SK-N-MC (cell line): ENCODE results near the gene ZBTB7A.

Experiments
- DNase-seq: peaks from one replicate; pipeline ENCODE4 v3.0.0-alpha.2; 2011; ENCODE audit warnings: low read depth, low spot score
- H3K27ac ChIP-seq: fragments of 200-600 bp; sonication (generic); 2 replicates; pipeline ENCODE4 v1.5.1; 2016; ENCODE audit warnings: mixed run types
- H3K36me3 ChIP-seq: fragments of 200-600 bp; sonication (generic); 2 replicates; pipeline ENCODE4 v1.6.1; 2017; ENCODE audit warnings: antibody characterized with exemption, low read length, mixed read lengths; ENCODE audit not compliant: insufficient read depth
- H3K4me3 ChIP-seq: fragments of 200-600 bp; sonication (generic); 2 replicates; pipeline ENCODE4 v1.5.1; 2016
- H3K9ac ChIP-seq: fragments of 200-600 bp; sonication (generic); 2 replicates; pipeline ENCODE4 v1.8.0; 2017; ENCODE audit warnings: mixed run types, mixed read lengths; ENCODE audit not compliant: insufficient read length
- H3K9me3 ChIP-seq: fragments of 200-600 bp; sonication (generic); 2 replicates; pipeline ENCODE4 v1.6.1; 2017; ENCODE audit warnings: low read depth, mild to moderate bottlenecking, antibody characterized with exemption, low read length, moderate library complexity, mixed read lengths
- EZH2 ChIP-seq: fragments of 200-600 bp; sonication (generic); IDR thresholded peaks from one replicate; pipeline ENCODE4 v1.6.1; 2017; ENCODE audit warnings: antibody characterized with exemption
- FOXP2 ChIP-seq: optimal IDR thresholded peaks from 2 replicates; pipeline ENCODE3; 2011; ENCODE audit warnings: mild to moderate bottlenecking, moderate library complexity; ENCODE audit not compliant: insufficient read depth; ENCODE audit errors: extremely low read length, control extremely low read depth
- POLR2AphosphoS5 ChIP-seq: IDR thresholded peaks from 2 replicates; pipeline ENCODE4 v1.6.1; 2012; ENCODE audit warnings: mild to moderate bottlenecking, low read depth, low read length, borderline replicate concordance

Gene ZBTB7A

GRCh38 chr19:4046946-4047683 is 19.6 kb downstream of the ZBTB7A start:
- Histone ChIP-seq H3K27ac (no peak overlapping the region), H3K36me3 (peaks cover 25% of the 10 kb centered on the region)

DNA sequence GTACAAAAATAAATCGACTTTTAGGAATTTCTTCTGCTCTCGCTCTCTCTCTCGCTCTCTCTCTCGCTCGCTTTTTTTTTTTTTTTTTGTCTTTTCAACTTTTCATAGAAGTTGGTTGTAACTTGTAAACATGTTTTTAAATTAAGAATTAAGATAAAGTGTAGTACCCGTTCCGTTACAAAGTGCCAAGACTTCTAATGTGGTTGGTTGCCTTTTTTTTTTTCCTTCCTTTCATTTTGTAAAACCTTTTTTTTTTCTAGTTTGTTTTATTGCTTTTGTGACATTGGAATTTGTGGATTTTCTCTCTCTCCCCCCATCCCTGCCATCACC is 20.4 kb downstream of the ZBTB7A start:
- H3K27ac ChIP-seq = peak overlapping the region; percentile 75
- no peak overlapping the region for H3K9ac ChIP-seq

More at GRCh38 chr19:4046946-4047683, 19.6 kb downstream of the ZBTB7A start:
- H3K9me3 ChIP-seq = no peaks in the 10 kb centered on the region
- no peak for TF ChIP-seq FOXP2
- no peak for TF ChIP-seq EZH2
- TF ChIP-seq POLR2AphosphoS5 = no peak
- no peak overlapping the region for H3K9ac ChIP-seq
- H3K4me3 ChIP-seq = no peak overlapping the region
- no peak for DNase-seq

GRCh38 chr19:4045597-4046361 is 20.9 kb downstream of the ZBTB7A start:
- peaks cover 18% of the 10 kb centered on the region for H3K36me3 ChIP-seq
- no peak overlapping the region for H3K4me3 ChIP-seq
- peak overlapping the region; percentile 75; the same call in 1 of the 2 replicates for H3K27ac ChIP-seq
- no peak overlapping the region for H3K9ac ChIP-seq
- DNase-seq = no peak
- no peaks in the 10 kb centered on the region for H3K9me3 ChIP-seq
- no peak for TF ChIP-seq POLR2AphosphoS5
- no peak for TF ChIP-seq EZH2
- no peak for TF ChIP-seq FOXP2

More for the DNA sequence above, 20.4 kb downstream of the ZBTB7A start:
- no peak overlapping the region for H3K4me3 ChIP-seq
- no peaks in the 10 kb centered on the region for H3K9me3 ChIP-seq
- TF ChIP-seq POLR2AphosphoS5 (no peak), FOXP2 (no peak), EZH2 (no peak)
- no peak for DNase-seq
- peaks cover 21% of the 10 kb centered on the region for H3K36me3 ChIP-seq

DNA sequence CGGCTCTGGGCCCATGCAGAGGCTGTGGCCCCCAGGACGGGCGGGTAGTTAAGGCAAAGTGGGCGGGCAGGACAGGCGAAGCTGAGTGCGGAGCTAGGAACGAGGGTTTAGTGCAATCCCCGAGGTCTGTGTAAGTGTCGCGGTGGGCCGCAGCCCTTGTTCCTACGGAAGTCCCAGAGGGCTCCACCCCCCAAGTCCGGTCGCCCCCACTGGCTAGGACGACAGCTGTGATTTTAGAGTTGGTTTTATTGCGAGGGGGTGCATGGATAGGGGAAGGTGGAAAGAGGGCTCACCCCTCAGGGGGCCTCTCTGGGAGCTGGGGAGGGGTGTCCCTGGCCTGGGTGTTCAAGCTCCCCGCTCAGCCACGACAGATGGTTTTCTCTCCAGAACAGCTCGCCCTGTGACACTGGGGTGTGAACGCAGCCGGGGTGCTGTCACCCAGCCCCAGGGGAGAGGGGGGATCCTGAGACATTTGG is 21.7 kb downstream of the ZBTB7A start:
- TF ChIP-seq EZH2 (no peak), FOXP2 (no peak), POLR2AphosphoS5 (no peak)
- peaks cover 15% of the 10 kb centered on the region for H3K36me3 ChIP-seq
- no peak for DNase-seq
- H3K27ac ChIP-seq = no peak overlapping the region
- no peak overlapping the region for H3K4me3 ChIP-seq
- H3K9ac ChIP-seq = no peak overlapping the region
- no peaks in the 10 kb centered on the region for H3K9me3 ChIP-seq

- Histone ChIP-seq H3K9ac (no peak overlapping the region), H3K4me3 (no peak overlapping the region), H3K27ac (0 out of 2 replicates have a peak overlapping the region, but pooled peaks have one; percentile 26), H3K9me3 (no peaks in the 10 kb centered on the region), H3K36me3 (peaks cover 15% of the 10 kb centered on the region)
- no peak for TF ChIP-seq POLR2AphosphoS5
- TF ChIP-seq EZH2 = no peak
- no peak for TF ChIP-seq FOXP2
- no peak for DNase-seq
Measured at GRCh38 chr19:4043966-4044715, 22.6 kb downstream of the ZBTB7A start.

DNA sequence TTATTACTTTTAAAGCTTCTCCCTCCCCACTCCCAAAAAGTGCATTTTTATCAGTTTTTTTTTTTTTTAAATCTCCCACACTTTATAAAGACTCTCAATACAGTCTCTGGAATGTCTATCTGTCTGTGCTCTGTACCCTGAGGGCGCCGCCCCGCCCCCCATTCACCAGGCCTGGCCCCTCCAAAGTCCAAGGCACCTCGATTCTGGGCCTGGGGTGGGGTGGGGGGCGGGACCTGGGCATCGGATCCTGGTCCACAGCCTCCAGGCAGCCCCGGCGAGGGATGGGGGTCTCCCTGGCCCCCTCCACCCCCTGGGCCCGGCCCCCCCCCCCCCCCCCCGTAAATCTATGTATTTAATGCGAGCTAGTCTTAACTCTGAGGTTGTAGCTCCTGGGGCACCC is 23.3 kb downstream of the ZBTB7A start:
- TF ChIP-seq POLR2AphosphoS5 (no peak), EZH2 (no peak), FOXP2 (no peak)

DNA sequence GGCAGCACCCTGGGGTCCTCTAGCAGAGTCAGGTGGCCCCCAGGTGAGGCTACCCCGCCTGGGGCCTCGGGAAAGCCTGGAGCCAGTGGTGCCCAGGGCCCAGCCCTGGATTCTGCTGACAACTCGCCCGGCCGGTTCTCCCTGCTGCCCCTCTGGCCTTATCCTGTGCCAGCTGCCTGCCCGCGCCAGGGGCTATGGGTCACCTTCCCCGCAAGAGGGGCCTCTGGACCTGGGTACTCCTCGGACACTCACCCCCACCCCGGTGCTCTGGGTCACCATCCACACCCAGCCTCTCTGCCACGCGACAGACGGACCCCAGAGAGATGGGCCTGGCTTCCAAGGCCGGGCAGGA is 24.0 kb downstream of the ZBTB7A start:
- Histone ChIP-seq H3K27ac (no peak overlapping the region), H3K9ac (no peak overlapping the region)
- DNase-seq = no peak

More for the DNA sequence above, 23.3 kb downstream of the ZBTB7A start:
- Histone ChIP-seq H3K27ac (no peak overlapping the region), H3K9ac (no peak overlapping the region), H3K4me3 (no peak overlapping the region), H3K9me3 (no peaks in the 10 kb centered on the region), H3K36me3 (peaks cover 15% of the 10 kb centered on the region)
- no peak for DNase-seq

DNA sequence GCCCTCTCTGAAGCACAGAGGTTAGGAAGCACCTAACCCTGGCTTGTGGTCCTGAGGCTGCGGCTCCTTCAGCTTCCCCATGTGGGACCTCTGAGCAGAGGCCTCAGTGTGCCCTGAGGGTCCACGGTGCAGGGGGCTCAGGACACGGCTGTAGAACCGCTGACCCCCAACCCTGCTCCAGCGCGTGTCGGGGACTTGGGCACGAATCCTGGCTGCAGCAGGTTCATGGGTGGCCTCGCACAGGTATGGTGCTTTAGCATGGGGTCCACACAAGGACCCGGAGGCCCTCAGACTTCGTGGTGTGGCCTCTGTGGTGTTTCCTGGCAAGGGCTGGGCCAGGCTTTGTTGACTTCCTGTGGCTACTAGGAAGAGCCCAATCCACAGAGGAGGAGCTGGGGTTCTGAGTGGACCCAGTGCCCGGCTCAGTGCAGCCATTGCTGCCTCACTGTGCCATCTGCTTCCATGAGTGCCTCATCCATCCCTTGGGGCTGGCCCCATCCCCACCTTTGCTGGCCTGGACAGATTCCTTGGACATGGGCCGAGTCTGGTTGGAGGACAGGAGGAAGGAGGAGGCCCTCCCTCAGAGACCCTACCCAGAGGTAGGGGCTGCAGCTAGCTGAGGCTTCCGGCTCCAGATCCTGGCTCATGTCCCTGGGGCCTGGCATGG is 24.5 kb downstream of the ZBTB7A start:
- no peak for TF ChIP-seq POLR2AphosphoS5
- no peak for TF ChIP-seq FOXP2
- no peak overlapping the region for H3K9ac ChIP-seq
- H3K36me3 ChIP-seq = peaks cover 13% of the 10 kb centered on the region
- H3K9me3 ChIP-seq = no peaks in the 10 kb centered on the region
- DNase-seq = no peak
- no peak overlapping the region for H3K4me3 ChIP-seq
- no peak overlapping the region for H3K27ac ChIP-seq

More for the DNA sequence above, 24.0 kb downstream of the ZBTB7A start:
- H3K36me3 ChIP-seq = peaks cover 10% of the 10 kb centered on the region
- no peaks in the 10 kb centered on the region for H3K9me3 ChIP-seq
- no peak overlapping the region for H3K4me3 ChIP-seq
- TF ChIP-seq FOXP2 (no peak), POLR2AphosphoS5 (no peak), EZH2 (no peak)
